HG03039 (cell line): Measurements from ENCODE around the gene ARMC3.
"Not testable (repeated sequence)": the region's sequence is repeated elsewhere in the genome, so short reads cannot be mapped to it uniquely, and the experiment has no call there.

Source experiments
- ATAC-seq: cut with Tn5 transposase; IDR thresholded peaks from one replicate; pipeline ENCODE4 v1.9.1; 2021; ENCODE audit warnings: mild to moderate bottlenecking, moderate library complexity; ENCODE audit not compliant: unreplicated experiment

The ARMC3 gene

DNA sequence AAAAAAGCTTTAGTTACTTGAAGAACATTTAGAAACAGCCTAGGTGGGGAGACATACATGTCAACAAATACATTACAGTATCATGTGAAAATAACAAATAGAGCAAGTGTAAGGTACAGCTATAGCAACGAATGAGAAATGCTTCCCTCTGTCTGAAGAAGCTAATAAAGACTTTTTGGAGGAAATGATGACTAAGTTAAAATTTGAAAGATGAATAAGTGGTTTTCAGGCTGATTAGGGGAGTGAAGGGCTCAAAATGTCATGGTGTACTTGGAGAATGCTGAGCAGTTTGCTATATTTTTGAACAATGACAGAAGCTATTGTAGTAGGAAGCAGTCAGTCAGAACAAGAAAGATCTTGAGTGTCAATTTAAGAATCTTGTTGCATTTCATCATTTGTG lies 2.8 kb upstream of the ARMC3 start:
- ATAC-seq: no peak

GRCh38 chr10:22927166-22927565 lies 687 bp upstream of the ARMC3 start:
- no peak for ATAC-seq

DNA sequence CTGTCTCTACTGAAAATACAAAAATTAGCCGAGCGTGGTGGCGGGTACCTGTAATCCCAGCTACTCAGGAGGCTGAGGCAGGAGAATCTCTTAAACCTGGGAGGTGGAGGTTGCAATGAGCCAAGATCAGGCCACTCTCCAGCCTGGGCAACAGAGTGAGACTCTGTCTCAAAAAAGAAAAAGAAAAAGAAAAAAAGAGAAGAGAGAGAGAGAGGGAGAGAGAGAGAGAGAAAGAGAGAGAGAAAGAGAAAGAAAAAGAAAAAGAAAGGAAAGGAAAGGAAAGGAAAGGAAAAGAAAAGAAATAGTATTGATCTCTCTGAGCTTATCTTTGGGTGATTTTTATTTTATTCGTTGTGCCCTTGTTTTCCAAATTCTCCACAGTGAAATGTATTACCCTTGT lies 1.2 kb downstream of the ARMC3 start:
- not testable (repeated sequence) for ATAC-seq

DNA sequence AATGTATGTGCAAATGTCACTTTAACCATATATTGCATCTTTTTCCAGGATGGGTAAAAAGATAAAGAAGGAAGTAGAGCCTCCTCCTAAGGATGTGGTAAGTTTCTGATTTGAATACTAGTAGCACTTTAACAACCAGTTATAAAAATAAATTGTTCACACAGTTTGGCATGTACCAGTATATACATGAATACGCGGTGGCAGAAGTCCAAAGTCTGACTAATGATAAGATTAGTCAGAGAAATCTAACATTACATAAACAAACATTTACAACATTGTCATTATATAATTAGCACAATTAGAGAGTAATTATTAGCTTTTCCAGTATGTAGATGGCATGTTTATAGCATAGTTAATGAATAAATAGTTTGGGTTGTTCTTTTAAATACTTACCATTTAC lies 4.1 kb downstream of the ARMC3 start:
- no peak for ATAC-seq

DNA sequence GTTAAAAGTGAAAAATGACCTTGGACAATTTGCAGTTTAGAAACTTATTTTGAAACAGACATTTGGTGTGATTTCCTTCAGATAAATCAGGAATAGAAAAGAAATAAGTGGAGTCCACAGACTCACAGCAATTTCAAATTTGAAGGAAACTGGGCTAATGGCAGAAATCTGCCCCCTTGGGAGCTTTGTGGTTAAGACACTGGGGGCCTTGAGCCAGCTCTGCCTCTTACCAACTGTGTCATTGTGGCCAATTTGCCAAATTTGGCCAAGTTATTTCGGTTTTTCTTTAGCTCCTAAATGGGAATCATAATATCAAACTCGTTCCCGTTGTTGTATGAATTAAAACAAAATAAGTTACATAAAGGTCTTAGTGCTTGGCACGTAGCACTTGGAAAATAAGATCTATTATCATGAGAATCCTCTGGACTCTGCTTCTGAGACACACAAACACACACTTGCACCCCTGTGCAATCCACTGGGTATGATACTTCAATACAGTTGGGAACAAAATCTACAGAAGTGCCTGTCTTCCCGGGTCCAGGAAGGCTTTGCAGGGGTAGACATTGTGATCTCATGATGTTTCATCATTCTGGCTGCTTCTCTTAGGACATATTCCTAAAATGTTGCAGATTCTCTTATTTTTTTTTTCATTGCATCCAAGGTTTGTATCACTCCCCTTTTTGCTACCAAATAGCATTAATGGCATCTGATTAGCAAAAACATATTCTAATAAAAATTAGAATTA lies 4.9 kb downstream of the ARMC3 start:
- no peak for ATAC-seq

GRCh38 chr10:22934726-22935125 lies 6.9 kb downstream of the ARMC3 start:
- no peak for ATAC-seq

DNA sequence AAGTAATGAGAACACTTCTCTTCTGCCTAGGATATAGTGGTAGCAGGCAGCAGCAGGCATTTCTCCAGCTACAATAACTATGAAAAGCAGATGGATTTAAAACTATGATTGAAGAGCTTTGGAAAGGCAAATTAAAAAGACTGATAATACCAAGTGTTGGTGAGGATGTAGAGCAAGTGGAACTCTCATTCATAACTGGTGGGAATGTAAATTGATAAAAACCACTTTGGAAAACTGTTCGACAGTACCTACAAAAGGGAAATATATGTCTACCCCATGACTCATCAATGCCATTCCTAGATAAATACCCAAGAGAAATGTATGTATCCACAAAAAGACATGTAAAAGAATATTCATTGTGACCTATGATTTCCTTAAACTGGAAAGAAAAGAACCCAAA lies 14.6 kb downstream of the ARMC3 start:
- no peak for ATAC-seq

DNA sequence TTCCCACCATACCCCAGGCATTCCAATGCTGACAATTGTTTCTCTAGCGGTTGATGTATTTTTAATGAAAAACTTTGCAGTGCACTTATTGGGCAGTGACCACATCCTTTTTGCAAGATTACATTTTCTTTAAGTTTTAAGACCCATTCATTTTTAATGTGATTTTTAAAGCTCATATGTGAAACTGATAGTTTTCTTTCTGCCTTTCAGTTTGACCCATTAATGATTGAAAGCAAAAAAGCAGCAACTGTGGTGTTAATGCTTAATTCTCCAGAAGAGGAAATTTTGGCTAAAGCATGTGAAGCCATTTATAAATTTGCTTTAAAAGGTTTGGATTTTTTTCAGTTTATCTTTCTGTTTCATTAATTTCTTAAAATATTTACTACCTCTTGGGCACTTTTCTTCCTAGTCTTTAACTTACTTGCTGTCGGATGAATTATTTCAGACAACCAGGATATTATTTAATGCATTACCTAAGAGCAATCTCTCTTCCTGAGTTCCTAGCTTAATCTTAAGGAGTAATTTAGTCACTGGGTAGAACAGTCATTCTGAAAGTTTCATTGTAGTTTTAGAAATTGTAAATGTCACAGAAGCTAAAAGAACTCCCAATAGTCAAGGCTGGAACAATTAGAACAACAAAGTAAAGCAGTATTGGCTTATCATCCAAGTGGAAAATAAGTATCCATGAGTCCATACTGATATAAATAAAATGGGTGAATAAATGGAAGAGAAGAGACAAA lies 18.3 kb downstream of the ARMC3 start:
- no peak for ATAC-seq

DNA sequence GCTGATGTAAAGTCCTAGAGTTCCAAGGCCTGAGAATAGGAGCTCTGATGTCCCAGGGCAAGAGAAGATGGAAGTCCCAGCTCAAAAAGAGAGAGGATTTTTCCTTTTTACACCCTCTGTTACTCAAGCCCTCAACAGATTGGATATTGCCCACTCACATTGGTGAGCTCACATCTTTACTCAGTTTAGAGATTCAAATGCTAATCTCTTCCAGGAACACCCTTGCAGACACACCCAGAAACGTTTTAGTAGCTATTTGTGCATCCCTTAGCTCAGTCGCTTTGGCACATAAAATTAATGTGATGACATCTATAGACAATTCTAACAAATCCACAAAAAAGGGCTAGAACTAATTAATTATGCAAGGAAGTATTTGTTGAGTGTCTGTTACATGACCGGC lies 27.1 kb downstream of the ARMC3 start:
- ATAC-seq: no peak

- ATAC-seq: no peak
Measured at GRCh38 chr10:22958338-22958737, 30.5 kb downstream of the ARMC3 start.

DNA sequence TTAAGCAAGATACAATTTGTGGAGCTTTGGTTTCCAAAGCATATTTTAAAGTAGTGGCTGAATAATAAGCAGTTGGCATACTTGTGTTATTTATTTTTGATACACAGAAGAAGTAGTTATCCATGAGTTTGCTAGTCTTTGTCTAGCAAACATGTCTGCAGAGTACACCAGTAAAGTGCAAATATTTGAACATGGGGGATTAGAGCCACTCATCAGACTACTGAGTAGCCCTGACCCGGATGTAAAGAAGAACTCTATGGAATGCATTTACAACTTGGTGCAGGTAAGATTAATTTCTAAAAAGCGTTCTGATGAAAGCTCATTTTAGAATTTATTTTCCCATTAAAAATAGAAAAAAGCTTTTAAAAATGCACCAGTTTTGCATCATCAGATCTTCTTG lies 31.4 kb downstream of the ARMC3 start:
- no peak for ATAC-seq

GRCh38 chr10:22959950-22960349 lies 32.1 kb downstream of the ARMC3 start:
- ATAC-seq: no peak

DNA sequence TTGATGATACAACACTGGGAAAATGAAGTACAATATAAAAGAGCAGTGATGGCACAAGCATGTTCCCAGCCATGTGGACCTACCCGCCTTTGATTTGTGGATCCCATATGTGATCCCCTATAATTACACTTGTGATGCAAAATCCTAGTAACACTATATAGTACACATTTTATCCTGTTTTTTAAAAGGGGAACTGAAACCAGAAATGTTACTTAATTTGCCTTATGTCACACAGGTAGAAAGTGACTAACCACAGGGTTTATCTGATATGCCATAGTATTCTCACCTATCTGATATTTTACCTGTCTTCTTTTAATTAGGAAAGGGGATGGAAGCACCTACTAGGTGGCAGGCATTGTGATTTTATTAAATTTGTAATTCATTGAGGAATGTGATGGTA lies 35.0 kb downstream of the ARMC3 start:
- ATAC-seq: no peak

GRCh38 chr10:22969704-22970103 lies 41.9 kb downstream of the ARMC3 start:
- ATAC-seq: no peak

DNA sequence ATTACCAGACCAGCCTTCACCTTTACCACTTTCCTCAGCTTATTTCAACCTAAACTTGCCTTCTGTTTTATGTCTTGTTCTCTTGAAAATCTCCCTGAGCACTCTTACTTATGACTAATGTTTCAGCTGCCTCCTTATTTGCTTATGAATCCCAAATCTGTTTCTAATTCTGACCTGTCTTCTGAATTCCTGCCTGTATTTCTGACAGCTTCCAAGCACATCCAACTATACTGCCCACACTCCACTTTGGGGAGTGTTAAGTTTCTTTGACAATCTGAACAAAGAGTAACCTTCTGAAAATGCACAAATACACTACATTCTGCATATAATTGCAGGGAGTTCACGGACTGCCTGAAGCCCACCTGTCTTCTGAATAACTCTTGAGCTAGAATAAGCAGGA lies 48.7 kb downstream of the ARMC3 start:
- no peak for ATAC-seq

DNA sequence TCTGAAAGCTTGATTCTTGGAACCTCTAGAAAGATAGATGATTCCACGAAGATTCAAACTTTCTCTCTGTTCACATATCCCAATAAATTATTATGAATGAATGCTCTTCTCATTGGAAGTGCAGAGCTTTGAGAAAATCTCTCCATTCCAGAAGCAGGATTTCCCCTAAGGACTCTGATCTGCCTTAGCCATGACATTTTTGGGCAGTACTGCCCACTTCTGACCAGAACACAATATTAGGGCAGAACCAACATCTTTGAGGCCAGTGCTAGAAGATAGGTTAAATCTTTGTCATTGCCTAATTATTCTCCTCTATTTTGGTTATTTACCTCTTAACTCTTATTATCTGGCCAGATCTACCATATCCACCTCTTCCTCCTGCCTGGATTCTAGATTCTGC lies 49.9 kb downstream of the ARMC3 start:
- no peak for ATAC-seq

DNA sequence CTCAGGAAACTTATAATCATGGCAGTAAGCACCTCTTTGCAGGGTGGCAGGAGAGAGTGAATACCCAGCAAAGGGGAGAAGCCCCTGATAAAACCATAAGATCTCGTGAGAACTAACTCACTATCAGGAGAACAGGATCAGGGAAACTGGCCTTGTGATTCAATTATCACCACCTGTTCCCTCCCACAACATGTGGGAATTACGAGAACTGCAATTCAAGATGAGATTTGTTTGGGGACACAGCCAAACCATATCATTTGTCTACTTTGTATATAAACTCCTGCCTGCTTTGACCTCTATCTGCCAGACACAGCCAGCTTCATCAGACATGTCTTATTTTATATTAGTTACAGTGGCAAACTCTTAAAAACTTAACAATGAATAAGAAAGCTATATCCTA lies 50.4 kb downstream of the ARMC3 start:
- no peak for ATAC-seq

DNA sequence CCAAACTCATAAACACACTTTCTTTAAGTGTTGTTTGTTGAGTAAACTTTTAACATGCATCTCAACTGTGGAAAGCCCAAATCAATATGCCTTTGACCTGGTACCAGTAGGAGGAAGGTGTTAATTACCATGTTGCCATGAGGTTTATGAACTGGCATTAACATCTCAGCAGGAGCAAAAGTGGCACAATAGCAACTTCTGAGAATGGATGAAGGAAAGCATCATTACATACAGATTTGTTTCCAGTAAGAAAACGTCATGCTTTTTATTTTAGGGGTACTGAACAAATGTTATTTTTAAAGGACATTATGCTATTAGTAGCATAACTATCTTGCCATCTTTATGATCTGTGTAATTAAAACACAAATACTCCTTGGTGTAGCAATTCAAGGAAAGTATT lies 51.1 kb downstream of the ARMC3 start:
- ATAC-seq: no peak

DNA sequence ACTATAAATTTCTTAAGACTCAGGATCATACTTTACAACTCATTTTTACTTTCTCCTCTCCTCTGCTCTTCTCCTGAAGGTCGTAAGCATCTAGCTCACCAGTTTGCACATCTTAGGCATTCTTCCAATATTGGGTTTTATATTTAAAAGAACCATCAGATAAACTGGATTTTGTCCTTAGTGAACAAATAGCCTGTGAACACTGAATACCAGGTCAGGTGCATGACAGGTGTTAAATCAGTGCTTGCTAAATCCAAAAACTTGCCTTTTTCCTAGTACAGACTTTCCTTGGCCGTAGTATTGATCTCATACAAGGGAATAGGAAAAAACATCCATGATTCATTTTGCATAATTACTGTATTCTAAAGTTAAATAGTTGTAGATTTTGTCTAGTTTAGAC lies 53.0 kb downstream of the ARMC3 start:
- no peak for ATAC-seq

- ATAC-seq: no peak
Measured at GRCh38 chr10:22984066-22984465, 56.2 kb downstream of the ARMC3 start.

- no peak for ATAC-seq
Measured at GRCh38 chr10:22986771-22987542, 59.1 kb downstream of the ARMC3 start.
